Smooth muscle cell (in vitro differentiated cells): ENCODE data around the gene DICER1. TPM values are rescaled to one million over a fixed set of nuclear protein-coding genes. Genes with fewer than 3 reads are reported as not detected.

Experiments used
- DNase-seq: peaks from one replicate; lab custom pipeline; 2025; ENCODE audit not compliant: unreplicated experiment; lab: John Stamatoyannopoulos, UW
- H2AFZ ChIP-seq: fragments of 200-600 bp; sonication (generic); 2 replicates; pipeline ENCODE4 v1.6.0; 2016; ENCODE audit warnings: antibody characterized with exemption, low read depth, mild to moderate bottlenecking
- H3F3A ChIP-seq: fragments of 200-600 bp; sonication (generic); 2 replicates; pipeline ENCODE4 v1.6.0; 2017; ENCODE audit warnings: antibody characterized with exemption, low read depth
- H3K27ac ChIP-seq: fragments of 200-600 bp; sonication (generic); 2 replicates; pipeline ENCODE4 v1.5.1; 2016; ENCODE audit warnings: low read depth, mild to moderate bottlenecking
- H3K27me3 ChIP-seq: fragments of 200-600 bp; sonication (generic); 2 replicates; pipeline ENCODE4 v1.6.1; 2016; ENCODE audit warnings: low read depth, mild to moderate bottlenecking
- H3K36me3 ChIP-seq: fragments of 200-600 bp; sonication (generic); 2 replicates; pipeline ENCODE4 v1.5.1; 2016; ENCODE audit warnings: low read depth
- H3K4me1 ChIP-seq: fragments of 200-600 bp; sonication (generic); 2 replicates; pipeline ENCODE4 v1.5.1; 2016; ENCODE audit warnings: low read depth
- H3K4me2 ChIP-seq: fragments of 200-600 bp; sonication (generic); 2 replicates; pipeline ENCODE4 v1.6.0; 2016; ENCODE audit warnings: mild to moderate bottlenecking
- H3K4me3 ChIP-seq: fragments of 200-600 bp; sonication (generic); 2 replicates; pipeline ENCODE4 v1.5.1; 2016; ENCODE audit warnings: mild to moderate bottlenecking
- H3K79me2 ChIP-seq: fragments of 200-600 bp; sonication (generic); 2 replicates; pipeline ENCODE4 v1.6.0; 2016; ENCODE audit warnings: low read depth, mild to moderate bottlenecking
- H3K9ac ChIP-seq: fragments of 200-600 bp; sonication (generic); 2 replicates; pipeline ENCODE4 v1.6.0; 2016; ENCODE audit warnings: low read depth
- H3K9me3 ChIP-seq: fragments of 200-600 bp; sonication (generic); replicated peaks from 2 replicates; pipeline ENCODE4 v1.5.1; 2016; ENCODE audit warnings: low read depth
- H4K20me1 ChIP-seq: fragments of 200-600 bp; sonication (generic); 2 replicates; pipeline ENCODE4 v1.6.0; 2016; ENCODE audit warnings: low read depth
- WGBS: methylation state at CpG from one replicate; pipeline ENCODE4 v1.1.7; 2016; ENCODE audit warnings: low lambda C conversion rate; 5-methylcytosine and 5-hydroxymethylcytosine counted together
- polyA plus RNA-seq: library from polyadenylated mRNA; unstranded; fragments of >200 nt; fragmentation: Nextera tagmentation; extraction: Ambion mirVana; gene quantifications from 2 replicates; pipeline ENCODE4 v1.2.1, GENCODE V29; 2016
- total RNA-seq: library from RNA; depleted of rRNA; stranded (reverse); fragments of >200 nt; gene quantifications from 2 replicates; pipeline ENCODE4 v1.2.3, GENCODE V29; 2014
- TF ChIP-seq, protein P1 (sequence below): fragments of 200-600 bp; sonication (generic); IDR thresholded peaks from 2 replicates; pipeline ENCODE4 v1.5.1; 2017; ENCODE audit warnings: borderline replicate concordance, mild to moderate bottlenecking, antibody characterized with exemption; ENCODE audit not compliant: insufficient read depth, poor library complexity, severe bottlenecking

The DICER1 gene
- total and polyA plus RNA-seq, 2 experiments from 2014 or later = 17.3 to 67.5 TPM

GRCh38 chr14:95106971-95107370 is 50.4 kb downstream of the DICER1 start:
- TF ChIP-seq, protein P1, sequence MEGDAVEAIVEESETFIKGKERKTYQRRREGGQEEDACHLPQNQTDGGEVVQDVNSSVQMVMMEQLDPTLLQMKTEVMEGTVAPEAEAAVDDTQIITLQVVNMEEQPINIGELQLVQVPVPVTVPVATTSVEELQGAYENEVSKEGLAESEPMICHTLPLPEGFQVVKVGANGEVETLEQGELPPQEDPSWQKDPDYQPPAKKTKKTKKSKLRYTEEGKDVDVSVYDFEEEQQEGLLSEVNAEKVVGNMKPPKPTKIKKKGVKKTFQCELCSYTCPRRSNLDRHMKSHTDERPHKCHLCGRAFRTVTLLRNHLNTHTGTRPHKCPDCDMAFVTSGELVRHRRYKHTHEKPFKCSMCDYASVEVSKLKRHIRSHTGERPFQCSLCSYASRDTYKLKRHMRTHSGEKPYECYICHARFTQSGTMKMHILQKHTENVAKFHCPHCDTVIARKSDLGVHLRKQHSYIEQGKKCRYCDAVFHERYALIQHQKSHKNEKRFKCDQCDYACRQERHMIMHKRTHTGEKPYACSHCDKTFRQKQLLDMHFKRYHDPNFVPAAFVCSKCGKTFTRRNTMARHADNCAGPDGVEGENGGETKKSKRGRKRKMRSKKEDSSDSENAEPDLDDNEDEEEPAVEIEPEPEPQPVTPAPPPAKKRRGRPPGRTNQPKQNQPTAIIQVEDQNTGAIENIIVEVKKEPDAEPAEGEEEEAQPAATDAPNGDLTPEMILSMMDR = no peak
- no peak overlapping the region for H3K9ac ChIP-seq
- no peak for DNase-seq
- no peaks in the 10 kb centered on the region for H3K9me3 ChIP-seq
- 97% methylated on average over 7 of the region's 7 CpGs for WGBS
- H3K36me3 ChIP-seq = peaks cover 24% of the 10 kb centered on the region
- peaks cover 11% of the 10 kb centered on the region for H4K20me1 ChIP-seq
- H3K79me2 ChIP-seq = no peaks in the 10 kb centered on the region
- no peaks in the 10 kb centered on the region for H3K4me1 ChIP-seq
- no peak overlapping the region for H2AFZ ChIP-seq
- no peaks in the 10 kb centered on the region for H3K27me3 ChIP-seq
- H3K4me2 ChIP-seq = no peak overlapping the region
- H3K4me3 ChIP-seq = no peak overlapping the region
- H3K27ac ChIP-seq = no peak overlapping the region
- H3F3A ChIP-seq = no peaks in the 10 kb centered on the region

DNA sequence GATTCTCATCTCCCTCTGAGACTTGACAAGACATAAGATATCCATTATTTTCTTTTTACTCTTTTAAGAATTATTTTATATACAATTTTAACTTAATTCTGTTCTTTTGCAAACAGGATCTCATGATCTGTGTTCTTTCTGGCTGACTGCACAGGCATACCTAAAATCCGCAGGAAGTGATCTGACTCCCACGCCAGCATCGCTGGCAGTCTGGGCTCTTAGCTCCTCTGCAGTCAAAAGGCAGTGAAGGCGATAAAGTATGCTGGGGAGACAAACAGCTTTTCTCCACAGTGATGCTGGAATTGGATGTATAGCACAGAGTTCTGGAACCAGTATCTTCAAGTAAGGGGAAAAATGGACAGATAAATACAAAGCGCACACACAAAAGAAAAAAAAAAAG is 52.4 kb downstream of the DICER1 start:
- WGBS = 97% methylated on average over 5 of the region's 5 CpGs
- TF ChIP-seq, protein P1 = no peak
- DNase-seq = no peak

GRCh38 chr14:95102680-95103044 is 54.7 kb downstream of the DICER1 start:
- DNase-seq = no peak
- Histone ChIP-seq H3K4me2 (no peak overlapping the region), H4K20me1 (peaks cover 46% of the 10 kb centered on the region), H3K27ac (no peak overlapping the region), H3K9me3 (no peaks in the 10 kb centered on the region), H3F3A (no peaks in the 10 kb centered on the region), H3K27me3 (no peaks in the 10 kb centered on the region), H3K36me3 (peaks cover 19% of the 10 kb centered on the region), H2AFZ (no peak overlapping the region), H3K79me2 (no peaks in the 10 kb centered on the region), H3K9ac (no peak overlapping the region), H3K4me3 (no peak overlapping the region), H3K4me1 (peaks cover 5% of the 10 kb centered on the region)
- 95% methylated on average over 5 of the region's 5 CpGs for whole genome bisulfite sequencing
- TF ChIP-seq, protein P1 = no peak

More for the DNA sequence above, 52.4 kb downstream of the DICER1 start:
- H3K36me3 ChIP-seq = peaks cover 24% of the 10 kb centered on the region
- H3K9me3 ChIP-seq = no peaks in the 10 kb centered on the region
- H4K20me1 ChIP-seq = peaks cover 32% of the 10 kb centered on the region
- H3K27ac ChIP-seq = no peak overlapping the region
- no peaks in the 10 kb centered on the region for H3F3A ChIP-seq
- no peak overlapping the region for H2AFZ ChIP-seq
- no peak overlapping the region for H3K4me3 ChIP-seq
- no peaks in the 10 kb centered on the region for H3K79me2 ChIP-seq
- no peak overlapping the region for H3K9ac ChIP-seq
- H3K4me2 ChIP-seq = no peak overlapping the region
- H3K4me1 ChIP-seq = no peaks in the 10 kb centered on the region
- H3K27me3 ChIP-seq = no peaks in the 10 kb centered on the region
